ENCODE data around the gene HDLBP. TPM values are rescaled to one million over a fixed set of nuclear protein-coding genes. Genes with fewer than 3 reads are reported as not detected.

The HDLBP gene
- total and polyA plus RNA-seq, 5 donors: 265 to 394 (median 373) TPM

DNA sequence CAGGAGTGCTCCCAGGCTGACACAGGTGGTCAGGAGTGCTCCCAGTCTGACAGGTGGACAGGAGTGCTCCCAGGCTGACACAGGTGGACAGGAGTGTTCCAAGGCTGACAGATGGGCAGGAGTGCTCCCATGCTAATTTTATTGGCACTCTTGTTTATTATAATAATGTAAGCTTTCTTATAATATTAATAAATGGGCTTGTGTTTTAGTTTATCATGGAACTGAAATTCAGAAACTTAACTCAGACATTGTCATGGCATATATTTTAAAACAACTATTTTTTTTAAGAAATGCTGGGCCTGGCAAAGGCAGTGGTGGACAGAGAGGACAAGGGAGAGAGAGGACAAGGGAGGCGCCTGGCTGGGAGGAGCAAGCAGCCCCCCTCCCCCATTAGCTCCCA lies 108.3 kb downstream of the HDLBP start:
- Histone ChIP-seq H3K4me1 (ENCODE audit: control insufficient read depth, insufficient read depth, low read length) (no peaks in the 10 kb centered on the region), H3K27ac (ENCODE audit: low read length) (no peak overlapping the region), H3K4me3 (ENCODE audit: low read length) (no peak overlapping the region), H3K27me3 (ENCODE audit: control insufficient read depth, insufficient read depth) (no peaks in the 10 kb centered on the region), H3K9me3 (ENCODE audit: control insufficient read depth, low read length) (no peaks in the 10 kb centered on the region)
- ATAC-seq (no peak), DNase-seq (no peak)
- 86% methylated on average over 1 of the region's 1 CpG for WGBS
- intact Hi-C loops (cut with DNase I): no loop called here

DNA sequence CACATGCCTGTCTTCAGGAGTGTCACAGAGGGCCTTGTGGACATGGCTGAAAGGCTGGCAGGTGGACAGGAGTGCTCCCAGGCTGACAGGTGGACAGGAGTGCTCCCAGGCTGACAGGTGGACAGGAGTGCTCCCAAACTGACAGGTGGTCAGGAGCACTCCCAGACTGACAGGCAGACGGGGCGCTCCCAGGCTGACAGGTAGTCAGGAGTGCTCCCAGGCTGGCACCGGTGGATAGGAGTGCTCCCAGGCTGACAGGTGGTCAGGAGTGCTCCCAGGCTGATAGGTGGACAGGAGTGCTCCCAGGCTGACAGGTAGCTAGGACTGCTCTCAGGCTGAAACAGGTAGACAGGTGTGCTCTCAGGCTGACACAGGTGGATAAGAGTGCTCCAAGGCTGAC lies 110.4 kb downstream of the HDLBP start:
- DNase-seq (peak in 1 of 3 donors; percentile 25), ATAC-seq (no peak)
- no peak overlapping the region for H3K27ac ChIP-seq (ENCODE audit: low read length)
- no peaks in the 10 kb centered on the region for H3K4me1 ChIP-seq (ENCODE audit: control insufficient read depth, insufficient read depth, low read length)
- H3K27me3 ChIP-seq (ENCODE audit: control insufficient read depth, insufficient read depth): no peaks in the 10 kb centered on the region
- WGBS: 91% methylated on average over 3 of the region's 3 CpGs
- intact Hi-C loops (cut with DNase I): no loop called here
- H3K4me3 ChIP-seq (ENCODE audit: low read length): no peak overlapping the region
- H3K9me3 ChIP-seq (ENCODE audit: control insufficient read depth, low read length): no peaks in the 10 kb centered on the region

DNA sequence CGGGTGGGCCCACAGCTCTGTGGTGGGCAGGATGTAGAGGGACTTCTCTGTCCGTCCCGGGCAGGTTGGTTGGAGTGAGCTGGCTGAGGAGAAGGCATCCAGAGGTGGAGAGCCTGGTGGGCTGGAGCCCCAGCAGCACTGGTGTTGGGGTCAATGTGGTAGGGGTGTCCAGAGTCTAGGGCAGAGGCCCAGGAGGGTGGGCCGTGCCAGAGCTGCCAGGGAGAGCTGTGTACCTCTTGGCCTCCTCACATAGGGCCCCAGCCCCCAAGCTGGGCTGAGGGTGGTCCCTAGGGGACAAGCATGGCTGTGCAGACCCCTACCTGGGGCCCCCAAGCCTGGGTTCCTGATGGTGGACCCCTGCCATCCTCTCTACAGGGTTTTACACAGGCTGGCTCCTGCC lies 111.0 kb downstream of the HDLBP start:
- Histone ChIP-seq H3K4me1 (ENCODE audit: control insufficient read depth, insufficient read depth, low read length) (no peaks in the 10 kb centered on the region), H3K27ac (ENCODE audit: low read length) (no peak overlapping the region), H3K27me3 (ENCODE audit: control insufficient read depth, insufficient read depth) (no peaks in the 10 kb centered on the region), H3K9me3 (ENCODE audit: control insufficient read depth, low read length) (no peaks in the 10 kb centered on the region), H3K4me3 (ENCODE audit: low read length) (no peak overlapping the region)
- intact Hi-C loops (cut with DNase I): no loop called here
- no peak for DNase-seq
- ATAC-seq: no peak
- WGBS: 84% methylated on average over 4 of the region's 4 CpGs

GRCh38 chr2:241204010-241204384 lies 111.5 kb downstream of the HDLBP start:
- no peaks in the 10 kb centered on the region for H3K27me3 ChIP-seq (ENCODE audit: control insufficient read depth, insufficient read depth)
- 86% methylated on average over 10 of the region's 10 CpGs for WGBS
- ATAC-seq (no peak), DNase-seq (peak in 2 of 3 donors; percentile 32 to 37)
- no peak overlapping the region for H3K4me3 ChIP-seq (ENCODE audit: low read length)
- intact Hi-C loops (cut with DNase I): no loop called here
- no peak overlapping the region for H3K27ac ChIP-seq (ENCODE audit: low read length)
- no peaks in the 10 kb centered on the region for H3K4me1 ChIP-seq (ENCODE audit: control insufficient read depth, insufficient read depth, low read length)
- no peaks in the 10 kb centered on the region for H3K9me3 ChIP-seq (ENCODE audit: control insufficient read depth, low read length)

DNA sequence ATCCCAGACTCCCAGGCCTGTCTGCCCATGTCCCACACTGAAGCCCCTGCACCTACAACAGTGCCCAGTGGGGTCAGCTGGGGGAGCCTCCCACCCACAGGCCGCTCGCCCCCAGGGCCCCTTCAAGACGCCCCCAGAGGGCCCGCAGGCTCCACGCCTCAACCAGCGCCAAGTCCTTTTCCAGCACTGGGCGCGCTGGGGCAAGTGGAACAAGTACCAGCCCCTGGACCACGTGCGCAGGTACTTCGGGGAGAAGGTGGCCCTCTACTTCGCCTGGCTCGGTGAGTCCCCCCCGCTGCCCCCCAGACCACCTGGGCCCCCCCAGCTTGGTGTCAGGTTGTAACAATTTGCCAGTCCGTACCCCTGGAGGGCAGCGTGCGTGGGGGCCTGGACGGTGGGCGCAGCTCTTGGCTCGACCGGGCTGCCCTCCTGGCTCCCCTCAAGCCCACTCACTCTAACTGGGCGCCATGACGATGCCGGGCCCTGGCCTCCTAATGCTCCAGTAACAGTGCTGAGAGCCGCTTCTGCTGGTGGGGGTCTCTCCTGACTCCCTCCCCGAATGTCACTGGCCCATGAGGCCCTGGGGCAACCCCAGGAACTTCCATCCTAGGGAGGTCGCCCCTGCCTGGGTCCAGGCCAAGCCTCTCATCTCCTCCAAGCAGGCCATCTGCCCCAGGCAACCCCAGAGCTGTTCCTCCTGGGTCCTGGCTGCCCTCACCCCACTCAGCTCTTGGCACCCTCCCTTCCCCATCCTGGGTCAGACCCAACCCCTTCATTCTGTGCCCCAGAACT lies 112.1 kb downstream of the HDLBP start:
- Histone ChIP-seq H3K27me3 (ENCODE audit: control insufficient read depth, insufficient read depth) (no peaks in the 10 kb centered on the region), H3K9me3 (ENCODE audit: control insufficient read depth, low read length) (no peaks in the 10 kb centered on the region), H3K4me1 (ENCODE audit: control insufficient read depth, insufficient read depth, low read length) (no peaks in the 10 kb centered on the region), H3K4me3 (ENCODE audit: low read length) (no peak overlapping the region), H3K27ac (ENCODE audit: low read length) (no peak overlapping the region)
- WGBS: 96% methylated on average over 27 of the region's 27 CpGs
- ATAC-seq (no peak), DNase-seq (peak in 2 of 3 donors; percentile 48)
- intact Hi-C loops (cut with DNase I): no loop called here

GRCh38 chr2:241202681-241203080 lies 112.8 kb downstream of the HDLBP start:
- no peak for ATAC-seq
- intact Hi-C loops (cut with DNase I): no loop called here
- 96% methylated on average over 9 of the region's 9 CpGs for WGBS
- Histone ChIP-seq H3K4me1 (ENCODE audit: control insufficient read depth, insufficient read depth, low read length) (no peaks in the 10 kb centered on the region), H3K27ac (ENCODE audit: low read length) (no peak overlapping the region), H3K27me3 (ENCODE audit: control insufficient read depth, insufficient read depth) (no peaks in the 10 kb centered on the region), H3K9me3 (ENCODE audit: control insufficient read depth, low read length) (no peaks in the 10 kb centered on the region), H3K4me3 (ENCODE audit: low read length) (no peak overlapping the region)
- DNase-seq: peak in 2 of 3 donors; percentile 28 to 37

- Histone ChIP-seq H3K4me3 (ENCODE audit: low read length) (no peak overlapping the region), H3K9me3 (ENCODE audit: control insufficient read depth, low read length) (no peaks in the 10 kb centered on the region), H3K4me1 (ENCODE audit: control insufficient read depth, insufficient read depth, low read length) (no peaks in the 10 kb centered on the region), H3K27me3 (ENCODE audit: control insufficient read depth, insufficient read depth) (no peaks in the 10 kb centered on the region), H3K27ac (ENCODE audit: low read length) (no peak overlapping the region)
- WGBS: 86% methylated on average over 15 of the region's 15 CpGs
- no peak for ATAC-seq
- peak in 2 of 3 donors; percentile 35 to 40 for DNase-seq
- intact Hi-C loops (cut with DNase I): no loop called here
These were observed 113.2 kb downstream of the HDLBP start for GRCh38 chr2:241202268-241202585.

GRCh38 chr2:241201445-241202267 lies 113.8 kb downstream of the HDLBP start:
- peak in 1 of 2 donors; percentile 6 for ATAC-seq
- whole genome bisulfite sequencing: 82% methylated on average over 24 of the region's 24 CpGs
- peak in 2 of 3 donors; percentile 13 to 50 for DNase-seq
- Histone ChIP-seq H3K27ac (ENCODE audit: low read length) (no peak overlapping the region), H3K9me3 (ENCODE audit: control insufficient read depth, low read length) (no peaks in the 10 kb centered on the region), H3K4me1 (ENCODE audit: control insufficient read depth, insufficient read depth, low read length) (no peaks in the 10 kb centered on the region), H3K27me3 (ENCODE audit: control insufficient read depth, insufficient read depth) (no peaks in the 10 kb centered on the region), H3K4me3 (ENCODE audit: low read length) (no peak overlapping the region)
- intact Hi-C loops (cut with DNase I): no loop called here

- H3K4me1 ChIP-seq (ENCODE audit: control insufficient read depth, insufficient read depth, low read length): no peaks in the 10 kb centered on the region
- H3K9me3 ChIP-seq (ENCODE audit: control insufficient read depth, low read length): no peaks in the 10 kb centered on the region
- H3K4me3 ChIP-seq (ENCODE audit: low read length): no peak overlapping the region
- H3K27ac ChIP-seq (ENCODE audit: low read length): no peak overlapping the region
- WGBS: 82% methylated on average over 21 of the region's 21 CpGs
- intact Hi-C loops (cut with DNase I): no loop called here
- DNase-seq: peak in 1 of 3 donors; percentile 26
- no peaks in the 10 kb centered on the region for H3K27me3 ChIP-seq (ENCODE audit: control insufficient read depth, insufficient read depth)
- no peak for ATAC-seq
These were observed 114.6 kb downstream of the HDLBP start for GRCh38 chr2:241200822-241201395.

DNA sequence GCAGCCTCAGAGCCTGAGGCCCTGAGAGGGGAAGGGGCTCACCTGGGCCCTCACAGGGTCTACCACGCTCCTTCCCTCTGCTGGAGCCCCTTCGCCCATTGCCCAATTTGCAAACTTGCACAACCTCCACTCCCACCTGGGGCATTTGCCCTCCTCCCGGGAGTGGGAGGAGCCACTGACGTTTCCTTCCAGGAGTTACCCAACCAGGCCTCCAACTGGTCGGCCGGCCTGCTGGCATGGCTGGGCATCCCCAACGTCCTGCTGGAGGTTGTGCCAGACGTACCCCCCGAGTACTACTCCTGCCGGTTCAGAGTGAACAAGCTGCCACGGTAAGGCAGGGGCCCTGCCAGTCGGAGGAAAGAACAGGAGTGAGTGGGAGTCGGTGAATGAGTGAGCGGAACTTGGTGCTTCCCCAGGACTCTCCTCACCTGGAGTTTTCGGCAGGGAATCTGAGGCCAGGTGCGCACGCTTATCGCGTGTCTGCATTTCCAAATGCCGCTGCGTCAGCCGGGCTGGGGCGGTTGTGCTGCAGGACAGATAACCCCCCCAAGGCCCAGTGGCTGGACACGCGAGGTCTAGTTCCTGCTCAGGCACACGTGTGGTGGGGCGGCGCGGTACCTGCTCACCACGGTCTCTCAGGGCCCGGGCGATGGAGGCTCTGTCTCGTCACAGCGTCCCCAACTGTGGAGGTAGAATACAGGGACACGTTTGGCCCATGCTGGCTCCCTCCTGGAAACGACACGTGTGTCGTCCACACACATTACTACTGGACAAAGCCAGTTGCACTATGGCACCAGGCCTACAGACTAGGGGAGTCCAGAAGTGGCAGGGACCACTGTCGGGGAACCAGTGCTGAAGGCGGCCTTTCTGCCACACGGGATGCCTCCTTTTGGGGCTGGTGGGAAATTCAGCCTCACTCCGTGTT lies 115.3 kb downstream of the HDLBP start:
- no peaks in the 10 kb centered on the region for H3K4me1 ChIP-seq (ENCODE audit: control insufficient read depth, insufficient read depth, low read length)
- H3K4me3 ChIP-seq (ENCODE audit: low read length): no peak overlapping the region
- no peak overlapping the region for H3K27ac ChIP-seq (ENCODE audit: low read length)
- peak; percentile 10 to 59 (median 46) for DNase-seq
- no peaks in the 10 kb centered on the region for H3K9me3 ChIP-seq (ENCODE audit: control insufficient read depth, low read length)
- 82% methylated on average over 42 of the region's 42 CpGs for WGBS
- intact Hi-C loops (cut with DNase I): no loop called here
- no peak for ATAC-seq
- no peaks in the 10 kb centered on the region for H3K27me3 ChIP-seq (ENCODE audit: control insufficient read depth, insufficient read depth)
